HepG2 (cell line): ENCODE measurements around the gene RHBDF2. TPM values are rescaled to one million over a fixed set of nuclear protein-coding genes. Genes with fewer than 3 reads are reported as not detected.

Source experiments
- ATF7 ChIP-seq, 2 experiments: fragments of 450-650 bp in 1 of 2; sonication (generic) in 1 of 2; formaldehyde crosslinking in 1 of 2; IDR thresholded peaks; 2 replicates each; pipeline versions ENCODE4 v1.4.0 to v1.6.1; 2016 to 2020; ENCODE audit warnings: antibody characterized with exemption in 1 of 2, mild to moderate bottlenecking in 1 of 2, missing genetic modification reagents in 1 of 2
- ATM ChIP-seq: fragments of 450-650 bp; IDR thresholded peaks from 2 replicates; pipeline ENCODE4 v1.7.1; 2017; ENCODE audit warnings: mild to moderate bottlenecking, borderline replicate concordance
- CENPX ChIP-seq: sonication (generic); formaldehyde crosslinking; IDR thresholded peaks from 2 replicates; pipeline ENCODE4 v1.9.0; 2021; ENCODE audit warnings: mild to moderate bottlenecking, missing genetic modification reagents, moderate library complexity
- GZF1 ChIP-seq: sonication (generic); formaldehyde crosslinking; IDR thresholded peaks from 2 replicates; pipeline ENCODE4 v1.5.1; 2020; ENCODE audit warnings: mild to moderate bottlenecking, missing genetic modification reagents
- HCFC1 ChIP-seq: fragments of 150-350 bp; IDR thresholded peaks from 2 replicates; pipeline ENCODE4 v1.6.1; 2014; ENCODE audit warnings: low read depth, low read length
- IRF2 ChIP-seq: IDR thresholded peaks from 2 replicates; pipeline ENCODE4 v1.6.1; 2018; ENCODE audit warnings: missing genetic modification reagents, missing compliant biosample characterization
- MYC ChIP-seq: sonication (generic); formaldehyde crosslinking; IDR thresholded peaks from 2 replicates; pipeline ENCODE4 v1.9.0; 2021; ENCODE audit warnings: missing genetic modification reagents, borderline replicate concordance
- POLR2A ChIP-seq, 2 experiments: IDR thresholded peaks; 2 replicates each; pipeline ENCODE4 v1.6.1; 2011; ENCODE audit warnings: low read depth in 2 of 2, low read length in 2 of 2, mild to moderate bottlenecking in 1 of 2, moderate library complexity in 1 of 2; ENCODE audit not compliant: insufficient read depth in 1 of 2
- RELA ChIP-seq: sonication (generic); formaldehyde crosslinking; IDR thresholded peaks from 2 replicates; pipeline ENCODE4 v1.4.0; 2020; ENCODE audit warnings: missing genetic modification reagents
- SAFB2 ChIP-seq: sonication (generic); formaldehyde crosslinking; IDR thresholded peaks from 2 replicates; pipeline ENCODE4 v1.5.1; 2020; ENCODE audit warnings: missing genetic modification reagents, low read depth, mild to moderate bottlenecking, borderline replicate concordance
- SP140L ChIP-seq: sonication (generic); formaldehyde crosslinking; IDR thresholded peaks from 2 replicates; pipeline ENCODE4 v1.4.0; 2020; ENCODE audit warnings: missing genetic modification reagents, borderline replicate concordance
- SRY ChIP-seq: sonication (generic); formaldehyde crosslinking; IDR thresholded peaks from 2 replicates; pipeline ENCODE4 v1.8.0; 2022; ENCODE audit warnings: mild to moderate bottlenecking, missing genetic modification reagents
- TBX2 ChIP-seq: sonication (generic); formaldehyde crosslinking; IDR thresholded peaks from 2 replicates; pipeline ENCODE4 v1.5.0; 2020; ENCODE audit warnings: missing genetic modification reagents, mild to moderate bottlenecking, borderline replicate concordance
- TCF7 ChIP-seq: sonication (generic); IDR thresholded peaks from 2 replicates; pipeline ENCODE4 v1.6.1; 2016; ENCODE audit warnings: antibody characterized with exemption, low read depth
- ZNF20 ChIP-seq: sonication (generic); formaldehyde crosslinking; IDR thresholded peaks from 2 replicates; pipeline ENCODE4 v1.4.0; 2020; ENCODE audit warnings: mild to moderate bottlenecking, moderate library complexity, missing genetic modification reagents
- ZNF24 ChIP-seq: fragments of 450-650 bp; IDR thresholded peaks from 2 replicates; pipeline ENCODE4 v1.6.1; 2017; ENCODE audit warnings: antibody characterized with exemption, mild to moderate bottlenecking
- ZNF296 ChIP-seq: sonication (generic); formaldehyde crosslinking; conservative IDR thresholded peaks from 2 replicates; pipeline ENCODE4 v1.5.0; 2020; ENCODE audit warnings: mild to moderate bottlenecking, missing genetic modification reagents
- ZNF431 ChIP-seq: sonication (generic); formaldehyde crosslinking; IDR thresholded peaks from 2 replicates; pipeline ENCODE4 v1.9.0; 2022; ENCODE audit warnings: missing genetic modification reagents, low read depth, mild to moderate bottlenecking, borderline replicate concordance
- ZNF598 ChIP-seq: sonication (generic); formaldehyde crosslinking; IDR thresholded peaks from 2 replicates; pipeline ENCODE4 v1.5.1; 2020; ENCODE audit warnings: mild to moderate bottlenecking, missing genetic modification reagents, borderline replicate concordance
- ZNF776 ChIP-seq: sonication (generic); formaldehyde crosslinking; IDR thresholded peaks from 2 replicates; pipeline ENCODE4 v1.4.0; 2020; ENCODE audit warnings: mild to moderate bottlenecking, missing genetic modification reagents
- polyA plus RNA-seq, 8 experiments: library from polyadenylated mRNA; depleted of rRNA in 3 of 8; stranded (reverse) in 7 of 8; unstranded in 1 of 8; fragments of >200 nt; fragmentation: Illumina TruSeq in 4 of 8; extraction: Trizol in 4 of 8; gene quantifications; 2 replicates each; pipeline versions ENCODE4 v1.2.1 to v1.2.3, GENCODE V29; 2011 to 2016; ENCODE audit warnings: low read depth in 4 of 8, missing spikeins in 1 of 8, mixed read lengths in 1 of 8; ENCODE audit not compliant: insufficient read depth in 1 of 8
- total RNA-seq, 5 experiments: library from RNA; depleted of rRNA; stranded (reverse); fragments of >200 nt; fragmentation: Illumina TruSeq; extraction: Trizol; gene quantifications; 2 replicates each; pipeline ENCODE4 v1.2.3, GENCODE V29; 2016; ENCODE audit warnings: low read depth in 1 of 5
- TF ChIP-seq, protein P1 (sequence below): sonication (generic); formaldehyde crosslinking; IDR thresholded peaks from 2 replicates; pipeline ENCODE4 v1.4.0; 2020; ENCODE audit warnings: missing genetic modification reagents
- TF ChIP-seq, protein P2 (sequence below): sonication (generic); formaldehyde crosslinking; IDR thresholded peaks from 2 replicates; pipeline ENCODE4 v1.5.0; 2020; ENCODE audit warnings: mild to moderate bottlenecking, missing genetic modification reagents, borderline replicate concordance
- TF ChIP-seq, protein P3 (sequence below): IDR thresholded peaks from 2 replicates; pipeline ENCODE4 v1.6.1; 2016
- TF ChIP-seq, protein P4 (sequence below): sonication (generic); formaldehyde crosslinking; IDR thresholded peaks from 2 replicates; pipeline ENCODE4 v1.4.0; 2020; ENCODE audit warnings: low read depth, missing genetic modification reagents

RHBDF2 gene
- total and polyA plus RNA-seq, 2 of the 13 experiments (the other 11 are each of a cell fraction or from before 2014, with no cell fraction given), result 7.8 to 24.2 TPM

DNA sequence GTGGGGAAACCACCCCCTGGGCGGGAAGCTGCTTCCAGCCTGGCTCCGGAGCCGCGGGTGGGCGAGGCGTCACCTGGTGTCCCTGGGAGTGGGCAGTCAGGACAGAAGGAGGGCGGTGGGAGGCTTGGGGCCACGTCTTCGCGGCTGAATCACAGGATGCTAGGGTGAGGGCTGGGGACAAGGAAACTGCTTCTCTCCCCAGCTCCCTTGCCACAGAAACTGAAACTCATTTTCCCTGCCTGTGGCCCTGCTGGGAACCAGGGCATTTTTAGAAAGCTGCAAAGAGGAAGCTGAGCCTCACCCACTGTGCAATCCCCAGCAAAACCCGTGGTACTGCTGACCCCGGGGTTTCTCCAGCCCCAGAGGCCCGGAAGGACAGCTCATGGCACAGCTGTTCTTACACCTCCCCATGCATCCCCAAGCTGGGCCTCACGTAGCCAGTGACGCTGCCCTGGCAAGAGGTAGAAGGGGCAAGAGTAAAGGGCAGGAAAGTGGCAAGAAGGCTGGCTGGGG lies 8.2 kb downstream of the RHBDF2 start (continued):
- TF ChIP-seq ZNF431 (no peak), SRY (no peak), POLR2A (IDR thresholded peaks at IDR 0.05; ENCODE audit: insufficient read depth in 1 of 2, low read depth in 2 of 2, low read length in 2 of 2) (peak in 1 of 2 experiments; percentile 0; a peak in 1 of 4 replicates), RELA (CRISPR knock-in tag) (no peak), SAFB2 (CRISPR knock-in tag) (no peak), GZF1 (CRISPR knock-in tag) (no peak), ZNF296 (0 out of 2 replicates have a peak, but pooled peaks have one; percentile 38), SP140L (no peak), TBX2 (CRISPR knock-in tag) (0 out of 2 replicates have a peak, but pooled peaks have one; percentile 20), ZNF776 (CRISPR knock-in tag) (no peak), ATF7 (IDR thresholded peaks at IDR 0.05) (no peak), ATF7 (CRISPR knock-in tag; IDR thresholded peaks at IDR 0.05) (no peak), IRF2 (CRISPR knock-in tag) (0 out of 2 replicates have a peak, but pooled peaks have one; percentile 7), MYC (CRISPR knock-in tag) (no peak), ZNF20 (no peak), HCFC1 (no peak), TCF7 (no peak), ATM (no peak), CENPX (CRISPR knock-in tag) (no peak), ZNF598 (CRISPR knock-in tag) (no peak), ZNF24 (no peak)
- TF ChIP-seq, protein P1, sequence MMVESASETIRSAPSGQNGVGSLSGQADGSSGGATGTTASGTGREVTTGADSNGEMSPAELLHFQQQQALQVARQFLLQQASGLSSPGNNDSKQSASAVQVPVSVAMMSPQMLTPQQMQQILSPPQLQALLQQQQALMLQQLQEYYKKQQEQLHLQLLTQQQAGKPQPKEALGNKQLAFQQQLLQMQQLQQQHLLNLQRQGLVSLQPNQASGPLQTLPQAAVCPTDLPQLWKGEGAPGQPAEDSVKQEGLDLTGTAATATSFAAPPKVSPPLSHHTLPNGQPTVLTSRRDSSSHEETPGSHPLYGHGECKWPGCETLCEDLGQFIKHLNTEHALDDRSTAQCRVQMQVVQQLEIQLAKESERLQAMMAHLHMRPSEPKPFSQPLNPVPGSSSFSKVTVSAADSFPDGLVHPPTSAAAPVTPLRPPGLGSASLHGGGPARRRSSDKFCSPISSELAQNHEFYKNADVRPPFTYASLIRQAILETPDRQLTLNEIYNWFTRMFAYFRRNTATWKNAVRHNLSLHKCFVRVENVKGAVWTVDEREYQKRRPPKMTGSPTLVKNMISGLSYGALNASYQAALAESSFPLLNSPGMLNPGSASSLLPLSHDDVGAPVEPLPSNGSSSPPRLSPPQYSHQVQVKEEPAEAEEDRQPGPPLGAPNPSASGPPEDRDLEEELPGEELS (CRISPR knock-in tag), result no peak
- TF ChIP-seq, protein P2, sequence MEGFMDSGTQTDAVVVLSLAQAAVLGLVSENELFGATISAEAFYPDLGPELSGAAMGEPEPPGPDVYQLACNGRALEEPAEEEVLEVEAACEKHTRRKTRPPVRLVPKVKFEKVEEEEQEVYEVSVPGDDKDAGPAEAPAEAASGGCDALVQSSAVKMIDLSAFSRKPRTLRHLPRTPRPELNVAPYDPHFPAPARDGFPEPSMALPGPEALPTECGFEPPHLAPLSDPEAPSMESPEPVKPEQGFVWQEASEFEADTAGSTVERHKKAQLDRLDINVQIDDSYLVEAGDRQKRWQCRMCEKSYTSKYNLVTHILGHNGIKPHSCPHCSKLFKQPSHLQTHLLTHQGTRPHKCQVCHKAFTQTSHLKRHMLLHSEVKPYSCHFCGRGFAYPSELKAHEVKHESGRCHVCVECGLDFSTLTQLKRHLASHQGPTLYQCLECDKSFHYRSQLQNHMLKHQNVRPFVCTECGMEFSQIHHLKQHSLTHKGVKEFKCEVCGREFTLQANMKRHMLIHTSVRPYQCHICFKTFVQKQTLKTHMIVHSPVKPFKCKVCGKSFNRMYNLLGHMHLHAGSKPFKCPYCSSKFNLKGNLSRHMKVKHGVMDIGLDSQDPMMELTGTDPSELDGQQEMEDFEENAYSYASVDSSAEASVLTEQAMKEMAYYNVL (CRISPR knock-in tag), result no peak
- TF ChIP-seq, protein P3, sequence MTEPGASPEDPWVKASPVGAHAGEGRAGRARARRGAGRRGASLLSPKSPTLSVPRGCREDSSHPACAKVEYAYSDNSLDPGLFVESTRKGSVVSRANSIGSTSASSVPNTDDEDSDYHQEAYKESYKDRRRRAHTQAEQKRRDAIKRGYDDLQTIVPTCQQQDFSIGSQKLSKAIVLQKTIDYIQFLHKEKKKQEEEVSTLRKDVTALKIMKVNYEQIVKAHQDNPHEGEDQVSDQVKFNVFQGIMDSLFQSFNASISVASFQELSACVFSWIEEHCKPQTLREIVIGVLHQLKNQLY, result no peak
- TF ChIP-seq, protein P4, sequence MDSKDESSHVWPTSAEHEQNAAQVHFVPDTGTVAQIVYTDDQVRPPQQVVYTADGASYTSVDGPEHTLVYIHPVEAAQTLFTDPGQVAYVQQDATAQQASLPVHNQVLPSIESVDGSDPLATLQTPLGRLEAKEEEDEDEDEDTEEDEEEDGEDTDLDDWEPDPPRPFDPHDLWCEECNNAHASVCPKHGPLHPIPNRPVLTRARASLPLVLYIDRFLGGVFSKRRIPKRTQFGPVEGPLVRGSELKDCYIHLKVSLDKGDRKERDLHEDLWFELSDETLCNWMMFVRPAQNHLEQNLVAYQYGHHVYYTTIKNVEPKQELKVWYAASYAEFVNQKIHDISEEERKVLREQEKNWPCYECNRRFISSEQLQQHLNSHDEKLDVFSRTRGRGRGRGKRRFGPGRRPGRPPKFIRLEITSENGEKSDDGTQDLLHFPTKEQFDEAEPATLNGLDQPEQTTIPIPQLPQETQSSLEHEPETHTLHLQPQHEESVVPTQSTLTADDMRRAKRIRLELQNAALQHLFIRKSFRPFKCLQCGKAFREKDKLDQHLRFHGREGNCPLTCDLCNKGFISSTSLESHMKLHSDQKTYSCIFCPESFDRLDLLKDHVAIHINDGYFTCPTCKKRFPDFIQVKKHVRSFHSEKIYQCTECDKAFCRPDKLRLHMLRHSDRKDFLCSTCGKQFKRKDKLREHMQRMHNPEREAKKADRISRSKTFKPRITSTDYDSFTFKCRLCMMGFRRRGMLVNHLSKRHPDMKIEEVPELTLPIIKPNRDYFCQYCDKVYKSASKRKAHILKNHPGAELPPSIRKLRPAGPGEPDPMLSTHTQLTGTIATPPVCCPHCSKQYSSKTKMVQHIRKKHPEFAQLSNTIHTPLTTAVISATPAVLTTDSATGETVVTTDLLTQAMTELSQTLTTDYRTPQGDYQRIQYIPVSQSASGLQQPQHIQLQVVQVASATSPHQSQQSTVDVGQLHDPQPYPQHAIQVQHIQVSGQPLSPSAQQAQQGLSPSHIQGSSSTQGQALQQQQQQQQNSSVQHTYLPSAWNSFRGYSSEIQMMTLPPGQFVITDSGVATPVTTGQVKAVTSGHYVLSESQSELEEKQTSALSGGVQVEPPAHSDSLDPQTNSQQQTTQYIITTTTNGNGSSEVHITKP (CRISPR knock-in tag), result no peak
